ENCODE data around the gene CCDC171. TPM values are rescaled to one million over a fixed set of nuclear protein-coding genes. Genes with fewer than 3 reads are reported as not detected.

The CCDC171 gene
- total and polyA plus RNA-seq, 8 donors = 1.5 to 3.7 (median 2.7) TPM

- Histone ChIP-seq H3K4me3 (no peak overlapping the region), H3K27ac (no peak overlapping the region), H3K36me3 (no peaks in the 10 kb centered on the region), H3K9me3 (no peaks in the 10 kb centered on the region), H3K27me3 (no peaks in the 10 kb centered on the region), H3K4me1 (no peaks in the 10 kb centered on the region)
- FAIRE-seq (no peak), DNase-seq (no peak), ATAC-seq (no peak)
- 82 to 86% methylated on average over 2 of the region's 2 CpGs for WGBS, 2 donors
- intact Hi-C loops (cut with DNase I) = no loop called here
- no peak for TF ChIP-seq CTCF (IDR thresholded peaks at IDR 0.05)
These were observed 374.3 kb downstream of the CCDC171 start for GRCh38 chr9:15927161-15927560.

GRCh38 chr9:15935661-15936305 is 382.9 kb downstream of the CCDC171 start:
- Histone ChIP-seq H3K36me3 (no peaks in the 10 kb centered on the region), H3K27ac (no peak overlapping the region), H3K4me3 (no peak overlapping the region), H3K4me1 (no peaks in the 10 kb centered on the region), H3K9me3 (no peaks in the 10 kb centered on the region), H3K27me3 (no peaks in the 10 kb centered on the region)
- DNase-seq (no peak), FAIRE-seq (no peak), ATAC-seq (no peak)
- no peak for TF ChIP-seq CTCF (IDR thresholded peaks at IDR 0.05)
- WGBS, 2 donors = 81 to 96% methylated on average over 2 of the region's 2 CpGs
- intact Hi-C loops (cut with DNase I) = no loop called here

GRCh38 chr9:15936306-15936921 is 383.6 kb downstream of the CCDC171 start:
- TF ChIP-seq CTCF (IDR thresholded peaks at IDR 0.05) = no peak
- Histone ChIP-seq H3K27ac (no peak overlapping the region), H3K9me3 (no peaks in the 10 kb centered on the region), H3K4me3 (no peak overlapping the region), H3K4me1 (no peaks in the 10 kb centered on the region), H3K27me3 (no peaks in the 10 kb centered on the region), H3K36me3 (no peaks in the 10 kb centered on the region)
- WGBS, 2 donors = 55 to 60% methylated on average over 5 of the region's 5 CpGs
- ATAC-seq = no peak
- no peak for FAIRE-seq
- intact Hi-C loops (cut with DNase I) = no loop called here
- DNase-seq = no peak

DNA sequence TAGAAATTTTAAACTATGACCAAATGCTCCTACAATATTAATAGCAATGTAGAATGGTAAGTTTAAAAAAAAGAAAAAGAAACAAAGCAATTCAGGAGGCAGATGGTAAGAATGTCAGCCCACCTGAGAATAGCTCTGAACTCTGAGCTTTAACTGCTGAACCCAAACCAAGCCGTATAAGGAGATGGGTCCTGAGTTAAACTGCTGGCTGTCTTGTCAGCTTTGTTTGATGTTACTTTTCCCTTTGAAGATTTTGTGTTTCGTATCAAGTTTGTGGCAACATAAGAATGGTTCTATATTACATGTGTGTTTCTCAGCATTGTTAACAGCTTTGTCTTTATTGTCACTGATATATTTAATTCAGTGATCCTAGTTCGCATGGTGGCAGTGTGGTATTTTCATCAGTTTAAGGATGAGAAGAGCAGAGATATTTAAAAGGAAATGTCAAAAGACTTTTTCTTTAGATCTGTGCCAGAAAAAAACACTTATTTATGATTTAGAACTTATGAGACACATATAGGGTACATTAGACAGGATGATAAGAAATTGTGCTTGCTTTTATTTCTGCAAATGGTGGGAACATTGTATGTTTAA is 390.1 kb downstream of the CCDC171 start:
- TF ChIP-seq CTCF (IDR thresholded peaks at IDR 0.05) = no peak
- intact Hi-C loops (cut with DNase I) = no loop called here
- Histone ChIP-seq H3K27ac (no peak overlapping the region), H3K9me3 (no peaks in the 10 kb centered on the region), H3K27me3 (no peaks in the 10 kb centered on the region), H3K4me3 (no peak overlapping the region), H3K36me3 (no peaks in the 10 kb centered on the region), H3K4me1 (no peaks in the 10 kb centered on the region)
- FAIRE-seq (no peak), ATAC-seq (no peak), DNase-seq (no peak)
- 78 to 87% methylated on average over 3 of the region's 3 CpGs for WGBS, 2 donors

DNA sequence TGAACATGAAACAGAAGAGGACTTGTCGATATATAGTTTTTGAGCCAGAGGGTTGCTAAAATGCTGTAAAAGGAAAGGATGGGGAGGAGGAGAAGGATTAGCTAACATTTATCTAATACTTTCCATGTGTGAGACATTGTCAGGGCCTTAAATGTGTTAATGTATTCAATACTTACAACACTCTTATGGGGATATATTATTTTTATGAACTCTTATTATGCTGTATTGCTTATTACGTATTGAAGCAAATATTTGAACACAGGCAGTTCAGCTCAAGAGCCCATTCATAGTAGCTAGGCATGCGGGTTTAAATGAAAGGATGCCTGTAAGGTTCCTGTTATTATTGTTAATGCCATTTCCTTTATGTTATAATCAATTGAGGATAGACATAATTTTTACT is 391.5 kb downstream of the CCDC171 start:
- Histone ChIP-seq H3K4me1 (no peaks in the 10 kb centered on the region), H3K36me3 (no peaks in the 10 kb centered on the region), H3K27ac (no peak overlapping the region), H3K9me3 (no peaks in the 10 kb centered on the region), H3K4me3 (no peak overlapping the region), H3K27me3 (no peaks in the 10 kb centered on the region)
- intact Hi-C loops (cut with DNase I) = no loop called here
- FAIRE-seq (no peak), DNase-seq (no peak), ATAC-seq (no peak)
- 91 to 97% methylated on average over 3 of the region's 3 CpGs for WGBS, 2 donors
- no peak for TF ChIP-seq CTCF (IDR thresholded peaks at IDR 0.05)
